ENCODE data around the gene CYP27A1.

Gene CYP27A1

DNA sequence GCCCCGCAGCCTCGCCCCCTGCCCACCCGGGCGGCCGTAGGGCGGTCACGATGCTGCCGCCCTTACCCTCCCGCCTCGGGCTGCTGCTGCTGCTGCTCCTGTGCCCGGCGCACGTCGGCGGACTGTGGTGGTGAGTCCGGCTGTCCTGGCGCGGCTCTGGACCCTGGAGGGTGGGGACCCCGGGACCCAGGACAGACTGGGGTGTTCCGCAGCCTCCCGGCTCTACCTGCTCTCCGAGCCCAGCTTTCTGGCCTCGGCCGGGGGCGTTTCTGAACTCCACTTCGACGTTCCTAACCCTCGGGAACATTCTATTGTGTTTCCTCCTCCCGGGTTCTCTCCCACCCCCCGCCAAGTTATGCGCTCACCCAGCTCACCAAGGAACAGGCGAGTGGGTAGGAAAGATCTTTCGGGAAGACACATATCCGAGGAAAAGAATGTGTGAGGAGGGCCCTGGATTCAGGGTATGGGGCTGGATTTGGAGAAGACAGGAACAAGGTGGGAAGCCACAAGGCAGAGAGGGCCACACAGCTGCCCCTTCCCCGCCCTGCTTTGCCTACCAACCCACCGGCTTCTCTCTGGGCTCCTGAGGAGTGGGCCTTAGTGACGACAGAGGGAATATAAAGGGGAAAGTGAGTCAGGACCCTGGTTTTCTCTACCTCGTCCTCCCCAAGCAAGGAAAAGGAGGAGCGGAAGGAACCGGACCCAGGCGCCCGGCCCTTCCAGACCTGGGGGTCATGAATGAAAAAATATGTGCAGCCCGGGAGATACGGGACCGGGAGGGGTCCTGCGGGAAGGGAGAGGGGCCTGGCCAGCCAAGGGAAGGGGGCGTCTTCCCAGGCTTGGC lies 78.3 kb downstream of the CYP27A1 start:
- DNase-seq, result no peak

DNA sequence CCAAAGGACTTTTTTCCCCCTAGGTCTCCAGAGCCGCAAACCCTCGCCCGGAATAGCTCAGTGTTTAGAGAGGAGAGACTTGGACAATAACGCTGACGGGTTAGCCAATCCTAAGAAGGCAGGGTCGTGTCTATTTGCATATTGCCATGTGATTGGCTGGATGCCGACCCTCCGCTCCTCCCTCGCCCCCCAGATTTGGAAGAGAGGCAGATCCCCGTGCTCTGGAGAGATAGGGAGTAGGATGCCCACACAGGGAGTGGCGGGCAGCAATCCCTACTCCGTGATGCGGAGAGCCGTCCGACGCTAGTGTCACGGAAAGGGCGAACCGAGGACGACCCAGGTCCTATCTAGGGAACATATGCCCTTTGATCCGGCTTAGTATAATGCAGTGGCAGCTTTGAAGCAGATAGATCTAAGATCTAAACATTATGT lies 79.0 kb downstream of the CYP27A1 start:
- no peak for DNase-seq

DNA sequence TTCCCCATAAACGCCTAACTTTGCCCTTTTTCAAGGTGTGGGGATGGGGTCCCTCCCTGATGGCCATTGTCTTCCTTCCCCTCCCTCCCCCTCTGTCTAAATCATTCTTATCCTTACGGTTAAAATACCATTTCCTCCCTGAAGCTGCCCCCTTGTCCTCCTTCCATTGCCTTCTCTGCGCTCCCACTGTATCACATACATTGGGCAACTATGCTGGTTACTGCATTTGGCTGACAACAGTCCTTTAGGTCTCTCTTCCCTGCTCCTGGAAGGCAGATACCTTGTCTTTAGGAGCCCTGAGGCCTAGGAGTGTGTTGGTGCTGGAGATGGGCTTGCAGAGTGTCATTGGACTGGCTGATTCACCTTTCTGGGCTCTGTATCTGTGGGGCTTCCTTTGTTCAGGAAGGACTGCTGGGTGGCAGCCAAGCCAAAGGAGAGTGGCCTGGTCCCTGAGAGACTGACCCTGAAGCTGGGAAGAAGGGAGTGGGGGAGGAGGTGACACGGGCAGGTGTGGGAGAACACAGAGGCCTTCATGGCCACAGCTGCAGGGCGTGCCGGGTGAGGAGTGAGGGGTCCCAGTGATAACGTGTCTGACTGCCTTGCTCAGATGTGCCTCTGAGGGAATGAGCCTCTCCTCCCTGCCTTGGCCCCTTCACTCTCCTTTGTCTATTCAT lies 79.8 kb downstream of the CYP27A1 start:
- no peak for DNase-seq

DNA sequence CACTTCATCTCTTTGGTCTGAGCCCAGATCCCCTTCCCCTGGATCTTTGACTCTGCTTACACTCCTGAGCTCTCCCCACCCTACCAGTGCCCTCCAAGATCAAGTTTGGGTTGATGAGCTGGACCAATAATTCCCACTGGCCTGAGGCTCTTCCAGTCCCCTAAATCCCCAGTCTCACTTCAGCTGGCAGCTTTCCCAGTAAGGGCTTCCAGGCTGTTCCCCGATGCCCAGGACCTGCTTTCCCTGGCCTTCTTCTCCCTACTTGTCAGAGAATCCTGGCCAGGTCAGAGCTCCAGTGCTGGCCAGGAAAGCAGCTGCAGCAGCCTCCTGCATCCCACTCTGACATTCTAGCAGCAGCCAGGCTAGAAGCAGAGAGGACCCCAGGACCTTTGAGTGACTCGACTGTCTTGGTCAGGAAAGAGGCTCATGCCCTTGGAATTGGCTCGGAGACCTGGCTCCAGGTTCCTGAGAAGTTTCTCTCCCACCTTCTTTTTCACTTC lies 81.1 kb downstream of the CYP27A1 start:
- DNase-seq, result no peak

Measured in stimulated activated CD4-positive, alpha-beta T cell treated with anti-CD3 and anti-CD28 coated beads, Interleukin-15, amount 100 ng/mL, for 24 hours (primary cell).